Neural cell (in vitro differentiated cells): ENCODE measurements around the gene OVCA2. TPM values are rescaled to one million over a fixed set of nuclear protein-coding genes. Genes with fewer than 3 reads are reported as not detected.

Experiments used
- H2AFZ ChIP-seq: fragments of 200-600, 300-800 bp; sonication (generic), shearing (Covaris generic); 2 replicates; pipeline ENCODE4 v1.6.0; 2014; ENCODE audit warnings: low read depth, mild to moderate bottlenecking, antibody characterized with exemption, low read length, moderate library complexity
- H3F3A ChIP-seq: fragments of 200-600 bp; shearing (Covaris generic); 2 replicates; pipeline ENCODE4 v1.6.1; 2016; ENCODE audit warnings: mild to moderate bottlenecking, moderate library complexity, mixed read lengths, antibody characterized with exemption, low read length; ENCODE audit not compliant: insufficient read depth, poor library complexity, severe bottlenecking
- H3K27ac ChIP-seq: fragments of 200-600, 300-800 bp; sonication (generic), shearing (Covaris generic); 2 replicates; pipeline ENCODE4 v1.5.1; 2014; ENCODE audit warnings: mild to moderate bottlenecking, low read length, moderate library complexity
- H3K27me3 ChIP-seq: fragments of 300-800, 200-600 bp; sonication (generic), shearing (Covaris generic); 2 replicates; pipeline ENCODE4 v1.6.0; 2014; ENCODE audit warnings: mild to moderate bottlenecking, low read depth, low read length, moderate library complexity; ENCODE audit not compliant: insufficient read depth
- H3K36me3 ChIP-seq: fragments of 300-800, 200-600 bp; sonication (generic), shearing (Covaris generic); 2 replicates; pipeline ENCODE4 v1.5.1; 2014; ENCODE audit warnings: mild to moderate bottlenecking, antibody characterized with exemption, low read length, moderate library complexity; ENCODE audit not compliant: insufficient read depth
- H3K4me2 ChIP-seq: fragments of 300-800, 200-600 bp; sonication (generic), shearing (Covaris generic); 2 replicates; pipeline ENCODE4 v1.6.0; 2014; ENCODE audit warnings: mild to moderate bottlenecking, low read length
- H3K4me3 ChIP-seq: fragments of 300-800, 200-600 bp; sonication (generic), shearing (Covaris generic); 2 replicates; pipeline ENCODE4 v1.5.1; 2014; ENCODE audit warnings: mild to moderate bottlenecking, low read length, moderate library complexity
- H3K79me2 ChIP-seq: fragments of 200-600 bp; shearing (Covaris generic); replicated peaks from 2 replicates; pipeline ENCODE4 v1.6.0; 2014; ENCODE audit warnings: mild to moderate bottlenecking, low read length, moderate library complexity; ENCODE audit not compliant: insufficient read depth
- H3K9ac ChIP-seq: fragments of 300-800, 200-600 bp; sonication (generic), shearing (Covaris generic); 2 replicates; pipeline ENCODE4 v1.6.1; 2016; ENCODE audit warnings: mild to moderate bottlenecking, low read length, mixed read lengths
- H3K9me2 ChIP-seq: fragments of 200-600 bp; shearing (Covaris generic); 2 replicates; pipeline ENCODE4 v1.6.1; 2016; ENCODE audit warnings: mild to moderate bottlenecking, low read length, mixed read lengths; ENCODE audit not compliant: insufficient read depth
- H3K9me3 ChIP-seq: fragments of 200-600, 300-800 bp; sonication (generic), shearing (Covaris generic); 2 replicates; pipeline ENCODE4 v1.6.1; 2016; ENCODE audit warnings: mild to moderate bottlenecking, mixed run types, low read length, moderate library complexity, mixed read lengths
- H4K20me1 ChIP-seq: fragments of 200-600 bp; shearing (Covaris generic); 2 replicates; pipeline ENCODE4 v1.6.1; 2016; ENCODE audit warnings: mild to moderate bottlenecking, mixed run types; ENCODE audit not compliant: insufficient read depth
- EP300 ChIP-seq: fragments of 450-650 bp; conservative IDR thresholded peaks from 2 replicates; pipeline ENCODE4 v1.6.1; 2014; ENCODE audit warnings: antibody characterized with exemption, mild to moderate bottlenecking, moderate library complexity; ENCODE audit not compliant: poor library complexity, severe bottlenecking
- EZH2 ChIP-seq: fragments of 200-600, 300-800 bp; shearing (Covaris generic), sonication (generic); IDR thresholded peaks from 2 replicates; pipeline ENCODE4 v1.6.1; 2014; ENCODE audit warnings: antibody characterized with exemption, low read length, borderline replicate concordance, mild to moderate bottlenecking; ENCODE audit not compliant: insufficient read depth, poor library complexity, severe bottlenecking
- MXI1 ChIP-seq: fragments of 450-650 bp; conservative IDR thresholded peaks from 2 replicates; pipeline ENCODE4 v1.6.1; 2014; ENCODE audit warnings: antibody characterized with exemption, mild to moderate bottlenecking; ENCODE audit not compliant: poor library complexity, severe bottlenecking
- POLR2AphosphoS5 ChIP-seq: IDR thresholded peaks from 2 replicates; pipeline ENCODE4 v1.6.1; 2012
- RAD21 ChIP-seq: fragments of 450-650 bp; conservative IDR thresholded peaks from 2 replicates; pipeline ENCODE4 v1.6.1; 2014; ENCODE audit warnings: antibody characterized with exemption, mild to moderate bottlenecking, moderate library complexity
- REST ChIP-seq: IDR thresholded peaks from 2 replicates; pipeline ENCODE4 v1.6.1; 2012; ENCODE audit warnings: borderline replicate concordance
- SMC3 ChIP-seq: fragments of 450-650 bp; conservative IDR thresholded peaks from 2 replicates; pipeline ENCODE4 v1.6.1; 2014; ENCODE audit warnings: antibody characterized with exemption, mild to moderate bottlenecking, moderate library complexity; ENCODE audit not compliant: poor library complexity
- TAF1 ChIP-seq: IDR thresholded peaks from 2 replicates; pipeline ENCODE4 v1.6.1; 2012; ENCODE audit warnings: low read depth
- polyA plus RNA-seq: library from polyadenylated mRNA; depleted of rRNA; stranded (reverse); fragments of >200 nt; gene quantifications from 2 replicates; pipeline ENCODE4 v1.2.3, GENCODE V29; 2014
- TF ChIP-seq, protein P1 (sequence below): fragments of 450-650 bp; IDR thresholded peaks from 2 replicates; pipeline ENCODE4 v1.5.1; 2014; ENCODE audit warnings: antibody characterized with exemption, mild to moderate bottlenecking, moderate library complexity; ENCODE audit not compliant: poor library complexity, severe bottlenecking

OVCA2 gene
- polyA plus RNA-seq, 1 donor from 2014 or later, result 54.4 TPM

- Histone ChIP-seq H3K79me2 (no peaks in the 10 kb centered on the region), H3K4me2 (no peak overlapping the region), H3K4me3 (no peak overlapping the region), H2AFZ (no peak overlapping the region), H3K9ac (no peak overlapping the region), H3F3A (no peaks in the 10 kb centered on the region), H3K27ac (no peak overlapping the region), H3K36me3 (no peaks in the 10 kb centered on the region), H4K20me1 (no peaks in the 10 kb centered on the region), H3K27me3 (peaks cover 24% of the 10 kb centered on the region), H3K9me2 (no peaks in the 10 kb centered on the region), H3K9me3 (no peaks in the 10 kb centered on the region)
- TF ChIP-seq POLR2AphosphoS5 (no peak), EP300 (no peak), MXI1 (no peak), TAF1 (no peak)
Measured at GRCh38 chr17:2028234-2028614, 13.6 kb upstream of the OVCA2 start.

DNA sequence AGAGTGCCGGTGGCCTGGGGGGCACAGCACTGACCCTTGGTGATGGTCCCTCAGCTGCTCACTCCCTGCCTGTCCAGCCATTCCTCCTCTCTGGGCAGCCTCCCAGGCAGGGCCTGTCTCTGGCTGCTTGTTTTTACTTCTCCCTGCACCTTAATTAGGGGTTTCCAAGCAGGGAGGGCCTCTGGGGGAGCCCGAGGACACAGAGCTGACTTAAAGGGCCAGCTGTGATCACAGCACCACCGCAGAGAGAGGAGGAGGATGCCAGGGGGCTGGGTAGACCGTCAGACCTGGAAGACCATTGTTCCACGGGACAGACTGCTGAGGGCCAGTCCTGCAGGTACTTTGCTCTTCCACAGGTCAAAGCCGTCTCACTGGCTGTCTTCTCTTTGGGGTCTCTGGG lies 13.1 kb upstream of the OVCA2 start:
- no peaks in the 10 kb centered on the region for H3F3A ChIP-seq

More for the DNA sequence above, 13.1 kb upstream of the OVCA2 start:
- H3K4me3 ChIP-seq, result no peak overlapping the region
- H3K36me3 ChIP-seq, result no peaks in the 10 kb centered on the region
- TF ChIP-seq TAF1 (no peak), SMC3 (no peak), EZH2 (no peak), MXI1 (no peak), EP300 (no peak), POLR2AphosphoS5 (no peak), REST (no peak), RAD21 (no peak)
- TF ChIP-seq, protein P1, sequence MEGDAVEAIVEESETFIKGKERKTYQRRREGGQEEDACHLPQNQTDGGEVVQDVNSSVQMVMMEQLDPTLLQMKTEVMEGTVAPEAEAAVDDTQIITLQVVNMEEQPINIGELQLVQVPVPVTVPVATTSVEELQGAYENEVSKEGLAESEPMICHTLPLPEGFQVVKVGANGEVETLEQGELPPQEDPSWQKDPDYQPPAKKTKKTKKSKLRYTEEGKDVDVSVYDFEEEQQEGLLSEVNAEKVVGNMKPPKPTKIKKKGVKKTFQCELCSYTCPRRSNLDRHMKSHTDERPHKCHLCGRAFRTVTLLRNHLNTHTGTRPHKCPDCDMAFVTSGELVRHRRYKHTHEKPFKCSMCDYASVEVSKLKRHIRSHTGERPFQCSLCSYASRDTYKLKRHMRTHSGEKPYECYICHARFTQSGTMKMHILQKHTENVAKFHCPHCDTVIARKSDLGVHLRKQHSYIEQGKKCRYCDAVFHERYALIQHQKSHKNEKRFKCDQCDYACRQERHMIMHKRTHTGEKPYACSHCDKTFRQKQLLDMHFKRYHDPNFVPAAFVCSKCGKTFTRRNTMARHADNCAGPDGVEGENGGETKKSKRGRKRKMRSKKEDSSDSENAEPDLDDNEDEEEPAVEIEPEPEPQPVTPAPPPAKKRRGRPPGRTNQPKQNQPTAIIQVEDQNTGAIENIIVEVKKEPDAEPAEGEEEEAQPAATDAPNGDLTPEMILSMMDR, result no peak
- no peak overlapping the region for H3K27ac ChIP-seq
- H4K20me1 ChIP-seq, result no peaks in the 10 kb centered on the region
- H3K4me2 ChIP-seq, result no peak overlapping the region
- H3K9ac ChIP-seq, result no peak overlapping the region
- no peak overlapping the region for H2AFZ ChIP-seq
- peaks cover 24% of the 10 kb centered on the region for H3K27me3 ChIP-seq
- H3K9me2 ChIP-seq, result no peaks in the 10 kb centered on the region
- H3K79me2 ChIP-seq, result no peaks in the 10 kb centered on the region
- no peaks in the 10 kb centered on the region for H3K9me3 ChIP-seq
